Testis (tissue), 3 donors: ENCODE data around the gene DMPK. TPM values are rescaled to one million over a fixed set of nuclear protein-coding genes. Genes with fewer than 3 reads are reported as not detected.

Source experiments
- DNase-seq: peaks from one replicate; pipeline ENCODE4 v3.0.0-alpha.2; 2019
- H3K27ac ChIP-seq, 2 donors: fragments of 200-600 bp; sonication (generic); one replicate each; pipeline ENCODE4 v1.5.1; 2019
- H3K27me3 ChIP-seq: fragments of 200-600 bp; sonication (generic); one replicate; pipeline ENCODE4 v1.5.1; 2019
- H3K36me3 ChIP-seq: fragments of 200-600 bp; sonication (generic); one replicate; pipeline ENCODE4 v1.5.1; 2017; ENCODE audit warnings: low read depth; ENCODE audit errors: missing control alignments
- H3K4me1 ChIP-seq: fragments of 200-600 bp; sonication (generic); one replicate; pipeline ENCODE4 v1.5.1; 2019
- H3K4me3 ChIP-seq, 2 donors: fragments of 200-600 bp; sonication (generic); one replicate each; pipeline ENCODE4 v1.5.1; 2017 to 2019
- H3K9me3 ChIP-seq: fragments of 200-600 bp; sonication (generic); one replicate; pipeline ENCODE4 v1.5.1; 2017
- POLR2A ChIP-seq: fragments of 450-650 bp; IDR thresholded peaks from one replicate; pipeline ENCODE4 v1.6.1; 2017; ENCODE audit warnings: antibody characterized with exemption, mild to moderate bottlenecking, moderate library complexity
- WGBS, 2 donors: methylation state at CpG; one replicate each; pipeline ENCODE4 v1.1.5; 2018; 5-methylcytosine and 5-hydroxymethylcytosine counted together
- intact Hi-C: fragments of 100-400 bp; cut with DNase I; formaldehyde crosslinking; loops from one replicate; pipeline ENCODE4 v1.15.1; 2023; ENCODE audit warnings: low total_unique reads
- polyA plus RNA-seq: library from polyadenylated mRNA; stranded (reverse); fragments of 350-450 nt; fragmentation: Illumina TruSeq; extraction: RNeasy Lipid Tissue Mini Kit (QIAGEN cat#74804); gene quantifications from one replicate; pipeline ENCODE4 v1.2.3, GENCODE V29; 2014; ENCODE audit warnings: low read depth, low replicate concordance; ENCODE audit not compliant: insufficient read depth
- total RNA-seq, 2 donors: library from RNA; depleted of rRNA; stranded (reverse); fragments of >200 nt; gene quantifications; one replicate each; pipeline ENCODE4 v1.2.3, GENCODE V29; 2016
- TF ChIP-seq, protein P1 (sequence below), 3 experiments: fragments of 450-650 bp in 2 of 3; fragments of 200-600 bp in 1 of 3; sonication (generic) in 1 of 3; IDR thresholded peaks; one replicate each; pipeline ENCODE4 v1.5.1; 2016 to 2019; ENCODE audit warnings: antibody characterized with exemption in 3 of 3, mild to moderate bottlenecking in 2 of 3, moderate library complexity in 1 of 3

Gene DMPK
- total and polyA plus RNA-seq, 3 donors from 2014 or later: 42.6 to 68.8 (median 66.2) TPM

DNA sequence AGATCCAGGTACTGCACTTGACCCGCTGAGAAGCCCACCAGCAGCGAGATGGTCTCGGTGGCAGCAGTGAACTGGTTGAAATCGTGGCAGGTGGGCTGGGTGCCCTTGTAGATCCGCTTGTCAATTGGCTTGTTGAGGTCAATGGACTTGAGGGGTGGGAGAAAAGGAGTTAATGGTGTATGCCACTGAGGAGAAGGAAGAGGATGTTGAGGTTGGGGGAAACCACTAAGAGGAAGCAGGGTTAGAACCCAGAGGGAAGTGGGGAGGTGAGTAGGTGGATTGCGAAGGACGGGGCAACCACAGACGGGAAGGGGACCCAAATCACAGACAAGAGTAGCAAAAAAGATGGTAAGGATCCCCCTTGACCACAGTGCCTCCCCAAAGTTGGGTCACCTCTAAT, 8.7 kb upstream of the DMPK start:
- no peaks in the 10 kb centered on the region for H3K27me3 ChIP-seq
- H3K27ac ChIP-seq: no peak overlapping the region
- WGBS, 2 donors: 82 to 85% methylated on average over 8 of the region's 8 CpGs
- no peak for DNase-seq
- H3K36me3 ChIP-seq: no peaks in the 10 kb centered on the region
- H3K4me1 ChIP-seq: peaks cover 15% of the 10 kb centered on the region
- intact Hi-C loops: no loop called here
- H3K9me3 ChIP-seq: no peaks in the 10 kb centered on the region
- no peak overlapping the region for H3K4me3 ChIP-seq
- TF ChIP-seq POLR2A: no peak
- TF ChIP-seq, protein P1, sequence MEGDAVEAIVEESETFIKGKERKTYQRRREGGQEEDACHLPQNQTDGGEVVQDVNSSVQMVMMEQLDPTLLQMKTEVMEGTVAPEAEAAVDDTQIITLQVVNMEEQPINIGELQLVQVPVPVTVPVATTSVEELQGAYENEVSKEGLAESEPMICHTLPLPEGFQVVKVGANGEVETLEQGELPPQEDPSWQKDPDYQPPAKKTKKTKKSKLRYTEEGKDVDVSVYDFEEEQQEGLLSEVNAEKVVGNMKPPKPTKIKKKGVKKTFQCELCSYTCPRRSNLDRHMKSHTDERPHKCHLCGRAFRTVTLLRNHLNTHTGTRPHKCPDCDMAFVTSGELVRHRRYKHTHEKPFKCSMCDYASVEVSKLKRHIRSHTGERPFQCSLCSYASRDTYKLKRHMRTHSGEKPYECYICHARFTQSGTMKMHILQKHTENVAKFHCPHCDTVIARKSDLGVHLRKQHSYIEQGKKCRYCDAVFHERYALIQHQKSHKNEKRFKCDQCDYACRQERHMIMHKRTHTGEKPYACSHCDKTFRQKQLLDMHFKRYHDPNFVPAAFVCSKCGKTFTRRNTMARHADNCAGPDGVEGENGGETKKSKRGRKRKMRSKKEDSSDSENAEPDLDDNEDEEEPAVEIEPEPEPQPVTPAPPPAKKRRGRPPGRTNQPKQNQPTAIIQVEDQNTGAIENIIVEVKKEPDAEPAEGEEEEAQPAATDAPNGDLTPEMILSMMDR (IDR thresholded peaks at IDR 0.05): no peak

DNA sequence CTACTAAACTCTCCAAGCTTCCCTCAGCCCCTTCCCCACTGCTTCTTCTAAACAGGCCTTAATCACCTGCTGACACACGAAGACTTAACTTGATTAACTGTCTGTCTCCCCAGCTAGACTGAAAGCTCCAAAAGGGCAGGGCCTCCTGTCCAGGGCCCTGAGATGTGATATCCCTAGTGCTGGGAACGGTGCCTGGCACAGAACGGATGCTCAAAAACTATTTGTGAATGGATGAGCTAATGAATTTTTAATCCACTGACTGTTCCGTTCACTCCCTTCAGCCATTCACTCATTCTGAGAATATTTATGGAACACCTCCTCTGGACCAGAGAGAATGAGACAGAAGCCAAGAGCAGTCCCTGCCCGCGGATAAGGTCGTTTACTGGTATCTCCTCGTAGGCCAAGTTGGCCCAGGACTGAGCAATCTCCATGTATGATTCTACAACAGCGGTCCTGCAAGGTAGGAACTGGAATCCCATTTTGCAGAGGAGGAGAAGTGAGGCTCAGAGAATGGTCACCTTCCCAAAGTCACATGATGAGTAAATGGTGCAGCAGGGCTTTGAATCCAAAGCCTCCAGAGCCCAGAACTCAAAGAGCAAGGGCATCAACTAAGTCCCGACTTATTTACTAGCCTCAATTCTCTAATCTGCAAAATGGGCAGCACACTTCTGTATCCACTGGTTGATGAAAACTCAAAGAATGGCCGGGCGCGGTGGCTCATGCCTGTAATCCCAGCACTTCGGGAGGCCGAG, 6.9 kb upstream of the DMPK start:
- H3K9me3 ChIP-seq: no peaks in the 10 kb centered on the region
- no peaks in the 10 kb centered on the region for H3K36me3 ChIP-seq
- intact Hi-C loops: no loop called here
- TF ChIP-seq, protein P1 (IDR thresholded peaks at IDR 0.05): no peak
- no peak for TF ChIP-seq POLR2A
- no peak overlapping the region for H3K4me3 ChIP-seq
- no peak for DNase-seq
- WGBS, 2 donors: 90 to 91% methylated on average over 15 of the region's 15 CpGs
- peaks cover 15% of the 10 kb centered on the region for H3K4me1 ChIP-seq
- no peak overlapping the region for H3K27ac ChIP-seq
- no peaks in the 10 kb centered on the region for H3K27me3 ChIP-seq

DNA sequence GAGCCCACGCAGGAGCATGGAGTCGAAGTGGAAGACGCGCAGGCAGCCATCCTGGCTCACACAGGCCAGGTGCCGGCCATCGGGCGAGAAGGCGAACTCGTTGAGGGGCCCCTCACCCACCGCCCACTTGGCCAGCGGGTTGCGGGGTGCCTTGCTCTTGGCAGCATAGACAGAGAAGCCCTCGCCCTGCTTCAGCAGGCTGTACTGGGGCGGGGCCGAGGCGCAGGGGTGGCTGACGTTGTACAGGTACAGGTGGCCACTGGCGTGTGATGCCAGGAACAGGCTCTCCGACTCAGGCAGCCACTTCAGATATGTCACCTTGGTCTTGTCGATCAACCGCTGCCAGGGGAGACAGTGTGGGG, 4.2 kb upstream of the DMPK start:
- H3K27ac ChIP-seq: no peak overlapping the region
- WGBS, 2 donors: 94 to 95% methylated on average over 9 to 16 of the region's 21 CpGs
- H3K27me3 ChIP-seq: no peaks in the 10 kb centered on the region
- intact Hi-C loops: no loop called here
- H3K4me1 ChIP-seq: peaks cover 21% of the 10 kb centered on the region
- no peak overlapping the region for H3K4me3 ChIP-seq
- H3K9me3 ChIP-seq: no peaks in the 10 kb centered on the region
- DNase-seq: no peak
- H3K36me3 ChIP-seq: no peaks in the 10 kb centered on the region
- TF ChIP-seq POLR2A: no peak
- TF ChIP-seq, protein P1 (IDR thresholded peaks at IDR 0.05): no peak

DNA sequence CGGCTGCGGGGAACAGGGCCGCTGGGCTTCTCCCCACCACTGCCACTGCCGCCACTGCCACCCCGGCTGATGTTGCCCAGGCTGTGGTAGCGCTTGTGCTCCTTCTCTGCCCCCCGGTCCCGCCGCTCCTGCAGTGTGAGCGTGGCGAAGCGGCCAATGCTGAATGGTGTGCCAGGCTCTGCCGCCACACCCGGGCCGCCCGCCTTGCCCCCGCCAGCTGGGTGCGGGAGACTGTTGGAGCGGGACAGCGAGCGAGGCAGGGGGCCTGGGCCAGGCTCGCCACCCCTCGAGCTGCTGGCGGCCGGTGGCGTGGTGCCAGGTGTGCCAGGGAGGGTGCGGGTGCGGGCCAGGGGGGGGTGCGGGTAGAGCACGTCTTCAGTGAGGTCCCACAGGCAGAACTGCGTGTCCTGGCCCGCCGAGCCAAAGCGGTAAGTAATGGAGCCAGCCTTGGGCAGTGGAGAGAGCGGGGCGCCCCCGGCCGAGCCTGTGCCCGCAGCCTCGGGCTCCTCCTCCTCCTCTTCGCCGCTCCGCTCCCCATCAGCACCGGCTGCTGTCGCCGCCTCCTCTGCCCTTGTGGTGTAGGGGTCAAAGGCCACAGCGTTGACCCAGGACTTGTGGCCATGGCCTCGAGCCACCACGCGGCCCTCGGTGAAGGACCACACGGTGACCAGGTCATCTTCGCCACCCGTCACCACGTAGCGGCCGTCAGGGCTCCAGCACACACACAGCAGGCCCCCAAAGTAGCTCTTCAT, 3.7 kb upstream of the DMPK start:
- no peaks in the 10 kb centered on the region for H3K9me3 ChIP-seq
- H3K4me1 ChIP-seq: peaks cover 18% of the 10 kb centered on the region
- H3K36me3 ChIP-seq: no peaks in the 10 kb centered on the region
- no peak overlapping the region for H3K4me3 ChIP-seq
- no peaks in the 10 kb centered on the region for H3K27me3 ChIP-seq
- 92 to 94% methylated on average over 13 to 57 of the region's 57 CpGs for WGBS, 2 donors
- no peak for DNase-seq
- intact Hi-C loops: no loop called here
- H3K27ac ChIP-seq: no peak overlapping the region
- TF ChIP-seq, protein P1 (IDR thresholded peaks at IDR 0.05): no peak
- TF ChIP-seq POLR2A: no peak
